ENCODE data around the gene PRKCA. TPM values are rescaled to one million over a fixed set of nuclear protein-coding genes. Genes with fewer than 3 reads are reported as not detected.

The PRKCA gene
- total and polyA plus RNA-seq, 5 experiments from 2014 or later = 1.3 to 97.3 (median 5.8) TPM

- no peaks in the 10 kb centered on the region for H3K9me3 Mint-ChIP-seq
- peaks cover 36 to 81% (median 73%) of the 10 kb centered on the region in 4 donors for H3K4me1 Mint-ChIP-seq
- no peak overlapping the region for H3K4me3 Mint-ChIP-seq
- DNase-seq (no peak), ATAC-seq (no peak)
- H3K27me3 Mint-ChIP-seq = no peaks in the 10 kb centered on the region
- H3K27ac Mint-ChIP-seq = peak overlapping the region in 3 of 10 donors; percentile 14 to 60 (median 41)
- H3K36me3 Mint-ChIP-seq = peaks cover 0 to 12% (median 0%) of the 10 kb centered on the region in 3 donors
- POLR2A ChIA-PET = interaction anchor here (1.0 kb wide), 1 partner anchor 8 kb away, joined by 3 read pairs; no protein-coding TSS in a partner anchor
These were observed 163.3 kb downstream of the PRKCA start for GRCh38 chr17:66465701-66466100.

GRCh38 chr17:66466106-66466820, 163.8 kb downstream of the PRKCA start:
- POLR2A ChIA-PET = interaction anchor here (0.6 to 1.0 kb wide), 2 partner anchors 8 to 73 kb away, joined by 3 to 4 read pairs; no protein-coding TSS in a partner anchor
- Mint-ChIP-seq H3K4me3 (peak overlapping the region in 1 of 10 donors; percentile 18), H3K27ac (peak overlapping the region in 4 of 10 donors; percentile 14 to 82 (median 38))

GRCh38 chr17:66466840-66467367, 164.5 kb downstream of the PRKCA start:
- no peak for ATAC-seq
- Mint-ChIP-seq H3K27me3 (no peaks in the 10 kb centered on the region), H3K9me3 (no peaks in the 10 kb centered on the region), H3K36me3 (peaks cover 0 to 10% (median 0%) of the 10 kb centered on the region in 3 donors), H3K4me3 (peak overlapping the region in 7 of 10 donors; percentile 6 to 50 (median 33)), H3K4me1 (peaks cover 33 to 79% (median 70%) of the 10 kb centered on the region in 4 donors), H3K27ac (peak overlapping the region in 6 of 10 donors; percentile 0 to 82 (median 20))
- DNase-seq = no peak
- POLR2A ChIA-PET = interaction anchor here (0.6 to 1.0 kb wide), 2 partner anchors 7 to 72 kb away, joined by 3 to 4 read pairs; no protein-coding TSS in a partner anchor

More at GRCh38 chr17:66466106-66466820, 163.8 kb downstream of the PRKCA start:
- DNase-seq (no peak), ATAC-seq (no peak)
- Mint-ChIP-seq H3K36me3 (peaks cover 0 to 10% (median 0%) of the 10 kb centered on the region in 3 donors), H3K4me1 (peaks cover 37 to 84% (median 74%) of the 10 kb centered on the region in 4 donors), H3K27me3 (no peaks in the 10 kb centered on the region), H3K9me3 (no peaks in the 10 kb centered on the region)

- Mint-ChIP-seq H3K36me3 (peaks cover 0 to 18% (median 4%) of the 10 kb centered on the region in 3 donors), H3K4me3 (peak overlapping the region in 2 of 10 donors; percentile 13 to 36), H3K27me3 (no peaks in the 10 kb centered on the region), H3K9me3 (no peaks in the 10 kb centered on the region), H3K27ac (peak overlapping the region in 2 of 10 donors; percentile 60 to 66), H3K4me1 (peaks cover 33 to 77% (median 71%) of the 10 kb centered on the region in 4 donors)
- no peak for ATAC-seq
- POLR2A ChIA-PET = interaction anchor here (0.7 kb wide), 1 partner anchor 230 kb away, joined by 3 read pairs; no protein-coding TSS in a partner anchor
- no peak for DNase-seq
These were observed 165.4 kb downstream of the PRKCA start for GRCh38 chr17:66467766-66468165.

GRCh38 chr17:66468241-66469087, 166.1 kb downstream of the PRKCA start:
- DNase-seq (no peak), ATAC-seq (no peak)
- Mint-ChIP-seq H3K4me3 (peak overlapping the region in 7 of 10 donors; percentile 3 to 60 (median 36)), H3K27ac (peak overlapping the region in 6 of 10 donors; percentile 30 to 73 (median 66)), H3K36me3 (peaks cover 0 to 24% (median 4%) of the 10 kb centered on the region in 3 donors), H3K4me1 (peaks cover 38 to 80% (median 70%) of the 10 kb centered on the region in 4 donors), H3K9me3 (no peaks in the 10 kb centered on the region), H3K27me3 (no peaks in the 10 kb centered on the region)
- POLR2A ChIA-PET = interaction anchor here (0.7 to 0.8 kb wide), 2 partner anchors 85 to 229 kb away, joined by 3 read pairs; no protein-coding TSS in a partner anchor

DNA sequence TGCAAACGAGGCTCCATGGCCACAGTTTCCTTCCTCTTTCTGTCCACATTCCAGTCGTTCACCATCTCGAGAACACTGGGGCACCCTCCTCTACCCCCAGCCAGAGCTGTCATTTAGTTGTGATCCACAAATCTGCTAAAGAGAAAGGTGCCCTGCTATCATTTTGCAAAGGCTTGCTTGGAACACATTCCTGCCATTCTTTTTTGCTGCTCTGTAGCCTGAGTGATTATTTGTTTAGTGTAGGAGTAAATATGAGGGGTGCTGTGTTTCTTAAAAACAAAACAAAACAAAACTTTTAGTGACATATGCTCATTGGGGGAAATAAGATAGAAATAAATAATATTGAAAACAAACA, 166.7 kb downstream of the PRKCA start:
- peak overlapping the region in 6 of 10 donors; percentile 30 to 73 (median 66) for H3K27ac Mint-ChIP-seq
- H3K4me3 Mint-ChIP-seq = peak overlapping the region in 3 of 10 donors; percentile 31 to 46 (median 46)
- peaks cover 34 to 73% (median 66%) of the 10 kb centered on the region in 4 donors for H3K4me1 Mint-ChIP-seq
- H3K36me3 Mint-ChIP-seq = peaks cover 0 to 22% (median 4%) of the 10 kb centered on the region in 3 donors
- no peaks in the 10 kb centered on the region for H3K9me3 Mint-ChIP-seq
- POLR2A ChIA-PET = interaction anchor here (0.8 kb wide), 1 partner anchor 84 kb away, joined by 3 read pairs; no protein-coding TSS in a partner anchor
- no peaks in the 10 kb centered on the region for H3K27me3 Mint-ChIP-seq
- DNase-seq = no peak
- no peak for ATAC-seq

- DNase-seq (no peak), ATAC-seq (no peak)
- Mint-ChIP-seq H3K27ac (peak overlapping the region in 4 of 10 donors; percentile 14 to 66 (median 46)), H3K36me3 (peaks cover 0 to 23% (median 4%) of the 10 kb centered on the region in 3 donors), H3K4me3 (peak overlapping the region in 2 of 10 donors; percentile 8 to 15), H3K4me1 (peaks cover 32 to 73% (median 66%) of the 10 kb centered on the region in 4 donors), H3K9me3 (no peaks in the 10 kb centered on the region), H3K27me3 (no peaks in the 10 kb centered on the region)
- POLR2A ChIA-PET = interaction anchor here (0.8 kb wide), 1 partner anchor 84 kb away, joined by 3 read pairs; no protein-coding TSS in a partner anchor
These were observed 167.0 kb downstream of the PRKCA start for GRCh38 chr17:66469461-66469860.

- DNase-seq = no peak
- no peak for ATAC-seq
- POLR2A ChIA-PET = no interaction called here
- Mint-ChIP-seq H3K27me3 (no peaks in the 10 kb centered on the region), H3K9me3 (no peaks in the 10 kb centered on the region), H3K36me3 (peaks cover 0 to 23% (median 4%) of the 10 kb centered on the region in 3 donors), H3K27ac (peak overlapping the region in 3 of 10 donors; percentile 14 to 66 (median 60)), H3K4me3 (peak overlapping the region in 1 of 10 donors; percentile 15), H3K4me1 (peaks cover 32 to 75% (median 67%) of the 10 kb centered on the region in 4 donors)
These were observed 167.5 kb downstream of the PRKCA start for GRCh38 chr17:66469890-66470289.

GRCh38 chr17:66472123-66472522, 169.7 kb downstream of the PRKCA start:
- peaks cover 35 to 72% (median 58%) of the 10 kb centered on the region in 4 donors for H3K4me1 Mint-ChIP-seq
- POLR2A ChIA-PET = no interaction called here
- no peak for DNase-seq
- H3K4me3 Mint-ChIP-seq = no peak overlapping the region
- no peak for ATAC-seq
- H3K27ac Mint-ChIP-seq = no peak overlapping the region
- H3K27me3 Mint-ChIP-seq = no peaks in the 10 kb centered on the region
- peaks cover 0 to 22% (median 4%) of the 10 kb centered on the region in 3 donors for H3K36me3 Mint-ChIP-seq
- no peaks in the 10 kb centered on the region for H3K9me3 Mint-ChIP-seq

DNA sequence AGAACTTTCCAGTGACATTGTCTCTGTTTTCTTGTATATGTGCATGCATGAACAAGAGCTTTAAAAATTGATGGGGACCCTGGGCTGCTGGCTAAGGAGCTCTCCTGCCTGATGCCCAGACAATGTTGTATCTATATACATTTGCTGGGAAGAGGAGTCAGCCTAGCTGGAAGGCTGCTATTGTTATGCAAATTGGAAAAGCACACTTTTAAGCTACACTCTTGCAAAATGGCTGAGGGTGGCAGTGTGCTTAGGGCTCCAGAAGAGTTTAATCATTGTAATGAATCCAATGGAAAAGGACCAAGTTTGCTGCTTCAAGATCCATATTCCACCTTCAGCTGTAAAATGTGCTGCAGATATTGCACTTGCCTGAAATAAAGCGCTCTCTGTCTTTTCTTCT, 171.8 kb downstream of the PRKCA start:
- H3K27me3 Mint-ChIP-seq = no peaks in the 10 kb centered on the region
- peaks cover 0 to 4% (median 0%) of the 10 kb centered on the region in 9 donors for H3K9me3 Mint-ChIP-seq
- POLR2A ChIA-PET = interaction anchor here (0.6 kb wide), 1 partner anchor 8 kb away, joined by 3 read pairs; no protein-coding TSS in a partner anchor
- ATAC-seq (no peak), DNase-seq (no peak)
- no peak overlapping the region for H3K27ac Mint-ChIP-seq
- H3K36me3 Mint-ChIP-seq = peaks cover 9 to 28% (median 13%) of the 10 kb centered on the region in 3 donors
- peaks cover 27 to 54% (median 38%) of the 10 kb centered on the region in 4 donors for H3K4me1 Mint-ChIP-seq
- no peak overlapping the region for H3K4me3 Mint-ChIP-seq

- peaks cover 0 to 4% (median 0%) of the 10 kb centered on the region in 9 donors for H3K9me3 Mint-ChIP-seq
- peak overlapping the region in 2 of 10 donors; percentile 27 to 30 for H3K27ac Mint-ChIP-seq
- H3K4me3 Mint-ChIP-seq = peak overlapping the region in 1 of 10 donors; percentile 25
- ATAC-seq (no peak), DNase-seq (no peak)
- peaks cover 21 to 52% (median 36%) of the 10 kb centered on the region in 4 donors for H3K4me1 Mint-ChIP-seq
- H3K27me3 Mint-ChIP-seq = no peaks in the 10 kb centered on the region
- peaks cover 9 to 26% (median 15%) of the 10 kb centered on the region in 3 donors for H3K36me3 Mint-ChIP-seq
- POLR2A ChIA-PET = no interaction called here
These were observed 172.5 kb downstream of the PRKCA start for GRCh38 chr17:66474806-66475497.
